ENCODE results near the gene RASAL2.
"Not testable (repeated sequence)": the region's sequence is repeated elsewhere in the genome, so short reads cannot be mapped to it uniquely, and the experiment has no call there.

RASAL2 gene

GRCh38 chr1:178241837-178242236 is 147.9 kb downstream of the RASAL2 start:
- no peak for DNase-seq

GRCh38 chr1:178243119-178243518 is 149.2 kb downstream of the RASAL2 start:
- DNase-seq: no peak

- no peak for DNase-seq
These were observed 150.0 kb downstream of the RASAL2 start for GRCh38 chr1:178243890-178244289.

GRCh38 chr1:178248284-178248683 is 154.4 kb downstream of the RASAL2 start:
- not testable (repeated sequence) for DNase-seq

GRCh38 chr1:178253581-178253980 is 159.7 kb downstream of the RASAL2 start:
- not testable (repeated sequence) for DNase-seq

GRCh38 chr1:178254433-178254832 is 160.5 kb downstream of the RASAL2 start:
- DNase-seq: no peak

- DNase-seq: no peak
These were observed 164.6 kb downstream of the RASAL2 start for GRCh38 chr1:178258536-178258935.

GRCh38 chr1:178262120-178262500 is 168.2 kb downstream of the RASAL2 start:
- no peak for DNase-seq

- DNase-seq: no peak
These were observed 169.4 kb downstream of the RASAL2 start for GRCh38 chr1:178263341-178263740.

GRCh38 chr1:178266113-178266512 is 172.2 kb downstream of the RASAL2 start:
- DNase-seq: no peak

GRCh38 chr1:178266619-178267066 is 172.7 kb downstream of the RASAL2 start:
- DNase-seq: no peak

- DNase-seq: no peak
These were observed 173.8 kb downstream of the RASAL2 start for GRCh38 chr1:178267646-178268094.

- DNase-seq: no peak
These were observed 177.6 kb downstream of the RASAL2 start for GRCh38 chr1:178271471-178271870.

GRCh38 chr1:178273707-178274410 is 180.0 kb downstream of the RASAL2 start:
- DNase-seq: no peak

- DNase-seq: no peak
These were observed 181.1 kb downstream of the RASAL2 start for GRCh38 chr1:178275049-178275448.

- no peak for DNase-seq
These were observed 181.6 kb downstream of the RASAL2 start for GRCh38 chr1:178275553-178275952.

- peak; percentile 68 for DNase-seq
These were observed 184.1 kb downstream of the RASAL2 start for GRCh38 chr1:178277793-178278530.

GRCh38 chr1:178278916-178279686 is 185.2 kb downstream of the RASAL2 start:
- no peak for DNase-seq

GRCh38 chr1:178282949-178283367 is 189.1 kb downstream of the RASAL2 start:
- peak; percentile 76 for DNase-seq

GRCh38 chr1:178283409-178283808 is 189.5 kb downstream of the RASAL2 start:
- DNase-seq: peak; percentile 61

GRCh38 chr1:178284058-178284457 is 190.2 kb downstream of the RASAL2 start:
- peak; percentile 43 for DNase-seq

- DNase-seq: no peak
These were observed 197.3 kb downstream of the RASAL2 start for GRCh38 chr1:178291166-178291565.

- no peak for DNase-seq
These were observed 200.8 kb downstream of the RASAL2 start for GRCh38 chr1:178294654-178295053.

- no peak for DNase-seq
These were observed 206.4 kb downstream of the RASAL2 start for GRCh38 chr1:178300352-178300699.
